ENCODE measurements around the gene ATG101. TPM values are rescaled to one million over a fixed set of nuclear protein-coding genes. Genes with fewer than 3 reads are reported as not detected.

The ATG101 gene
- polyA plus RNA-seq, 1 donor from 2014 or later: 53.9 TPM

DNA sequence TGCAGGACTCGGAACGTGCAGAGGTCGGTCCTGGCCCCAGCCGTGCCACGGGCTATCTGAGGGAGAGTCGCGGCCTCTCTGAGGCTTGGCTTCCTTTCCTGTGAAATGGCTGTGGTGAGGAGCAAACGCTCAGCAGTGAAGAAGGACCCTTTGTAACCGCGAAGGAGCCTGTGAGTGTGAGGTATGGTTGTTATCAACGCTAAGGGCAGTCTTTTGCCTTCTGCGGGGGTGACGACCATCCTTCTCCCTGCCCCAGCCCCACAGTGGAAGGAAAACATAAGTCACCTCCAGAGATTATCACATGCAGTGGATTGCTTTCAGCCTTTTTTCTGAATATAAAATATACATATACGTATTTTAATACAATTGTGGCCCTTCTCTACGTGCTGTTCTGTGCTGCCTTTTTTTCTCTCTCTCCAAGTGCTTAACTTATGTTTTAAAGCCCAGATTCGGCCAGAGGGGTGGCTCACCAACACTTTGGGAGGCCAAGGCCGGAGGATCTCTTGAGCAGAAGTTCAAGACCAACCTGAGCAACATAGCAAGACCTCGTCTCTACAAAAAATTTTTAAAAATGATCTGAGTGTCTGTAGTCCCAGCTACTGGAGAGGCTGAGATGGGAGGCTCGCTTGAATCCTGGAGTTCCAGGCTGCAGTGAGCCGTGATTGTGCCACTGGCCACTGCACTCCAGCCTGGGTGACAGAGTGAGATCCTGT lies 45.6 kb upstream of the ATG101 start:
- no peaks in the 10 kb centered on the region for H3K9me2 ChIP-seq (ENCODE audit: insufficient read depth, low read length)
- H3F3A ChIP-seq (ENCODE audit: insufficient read depth, low read length, poor library complexity, severe bottlenecking): no peaks in the 10 kb centered on the region
- peak overlapping the region; percentile 70 for H3K4me3 ChIP-seq (ENCODE audit: low read length)
- H3K9ac ChIP-seq (ENCODE audit: low read length): peak overlapping the region; percentile 66
- H3K27me3 ChIP-seq (ENCODE audit: insufficient read depth, low read depth, low read length): peaks cover 17% of the 10 kb centered on the region
- no peak overlapping the region for H3K4me2 ChIP-seq (ENCODE audit: low read length)
- no peaks in the 10 kb centered on the region for H3K9me3 ChIP-seq (ENCODE audit: low read length)
- TF ChIP-seq SMC3 (conservative IDR thresholded peaks at IDR 0.05; ENCODE audit: poor library complexity): peak; percentile 34
- TF ChIP-seq POLR2AphosphoS5 (IDR thresholded peaks at IDR 0.05): no peak
- TF ChIP-seq, protein P1, sequence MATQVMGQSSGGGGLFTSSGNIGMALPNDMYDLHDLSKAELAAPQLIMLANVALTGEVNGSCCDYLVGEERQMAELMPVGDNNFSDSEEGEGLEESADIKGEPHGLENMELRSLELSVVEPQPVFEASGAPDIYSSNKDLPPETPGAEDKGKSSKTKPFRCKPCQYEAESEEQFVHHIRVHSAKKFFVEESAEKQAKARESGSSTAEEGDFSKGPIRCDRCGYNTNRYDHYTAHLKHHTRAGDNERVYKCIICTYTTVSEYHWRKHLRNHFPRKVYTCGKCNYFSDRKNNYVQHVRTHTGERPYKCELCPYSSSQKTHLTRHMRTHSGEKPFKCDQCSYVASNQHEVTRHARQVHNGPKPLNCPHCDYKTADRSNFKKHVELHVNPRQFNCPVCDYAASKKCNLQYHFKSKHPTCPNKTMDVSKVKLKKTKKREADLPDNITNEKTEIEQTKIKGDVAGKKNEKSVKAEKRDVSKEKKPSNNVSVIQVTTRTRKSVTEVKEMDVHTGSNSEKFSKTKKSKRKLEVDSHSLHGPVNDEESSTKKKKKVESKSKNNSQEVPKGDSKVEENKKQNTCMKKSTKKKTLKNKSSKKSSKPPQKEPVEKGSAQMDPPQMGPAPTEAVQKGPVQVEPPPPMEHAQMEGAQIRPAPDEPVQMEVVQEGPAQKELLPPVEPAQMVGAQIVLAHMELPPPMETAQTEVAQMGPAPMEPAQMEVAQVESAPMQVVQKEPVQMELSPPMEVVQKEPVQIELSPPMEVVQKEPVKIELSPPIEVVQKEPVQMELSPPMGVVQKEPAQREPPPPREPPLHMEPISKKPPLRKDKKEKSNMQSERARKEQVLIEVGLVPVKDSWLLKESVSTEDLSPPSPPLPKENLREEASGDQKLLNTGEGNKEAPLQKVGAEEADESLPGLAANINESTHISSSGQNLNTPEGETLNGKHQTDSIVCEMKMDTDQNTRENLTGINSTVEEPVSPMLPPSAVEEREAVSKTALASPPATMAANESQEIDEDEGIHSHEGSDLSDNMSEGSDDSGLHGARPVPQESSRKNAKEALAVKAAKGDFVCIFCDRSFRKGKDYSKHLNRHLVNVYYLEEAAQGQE (IDR thresholded peaks at IDR 0.05; ENCODE audit: borderline replicate concordance): no peak
- no peak for TF ChIP-seq TAF1 (IDR thresholded peaks at IDR 0.05; ENCODE audit: low read depth)
- peak; percentile 3 for TF ChIP-seq RAD21 (conservative IDR thresholded peaks at IDR 0.05)
- peak; percentile 7 for TF ChIP-seq MXI1 (conservative IDR thresholded peaks at IDR 0.05; ENCODE audit: poor library complexity, severe bottlenecking)
- peak overlapping the region; percentile 27 for H2AFZ ChIP-seq (ENCODE audit: low read depth, low read length)
- no peaks in the 10 kb centered on the region for H4K20me1 ChIP-seq (ENCODE audit: insufficient read depth)
- H3K36me3 ChIP-seq (ENCODE audit: insufficient read depth, low read length): no peaks in the 10 kb centered on the region
- H3K79me2 ChIP-seq (replicated peaks; ENCODE audit: insufficient read depth, low read length): no peaks in the 10 kb centered on the region
- no peak overlapping the region for H3K27ac ChIP-seq (ENCODE audit: low read length)

DNA sequence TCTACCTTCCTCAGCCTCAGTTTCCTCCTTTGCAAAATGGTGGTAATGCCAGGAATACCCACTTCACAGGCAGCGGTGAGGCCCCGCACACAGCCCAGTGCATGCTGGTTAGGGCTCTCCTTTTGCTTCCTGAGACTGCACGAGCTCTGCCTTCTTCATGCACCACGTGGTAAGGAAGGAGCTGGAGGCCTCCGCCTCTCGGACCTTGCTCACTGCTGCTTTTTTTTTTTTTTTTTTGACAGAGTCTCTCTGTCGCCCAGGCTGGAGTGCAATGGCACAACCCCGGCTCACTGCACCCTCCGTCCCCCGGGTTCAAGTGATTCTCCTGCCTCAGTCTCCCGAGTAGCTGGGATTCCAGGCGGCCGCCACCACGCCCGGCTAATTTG lies 44.9 kb upstream of the ATG101 start:
- Histone ChIP-seq H3F3A (ENCODE audit: insufficient read depth, low read length, poor library complexity, severe bottlenecking) (no peaks in the 10 kb centered on the region), H3K9ac (ENCODE audit: low read length) (no peak overlapping the region), H3K9me3 (ENCODE audit: low read length) (no peaks in the 10 kb centered on the region), H3K79me2 (replicated peaks; ENCODE audit: insufficient read depth, low read length) (no peaks in the 10 kb centered on the region), H3K27ac (ENCODE audit: low read length) (no peak overlapping the region), H3K9me2 (ENCODE audit: insufficient read depth, low read length) (no peaks in the 10 kb centered on the region), H3K27me3 (ENCODE audit: insufficient read depth, low read depth, low read length) (peaks cover 17% of the 10 kb centered on the region), H2AFZ (ENCODE audit: low read depth, low read length) (no peak overlapping the region), H3K4me2 (ENCODE audit: low read length) (no peak overlapping the region), H3K4me3 (ENCODE audit: low read length) (no peak overlapping the region), H4K20me1 (ENCODE audit: insufficient read depth) (no peaks in the 10 kb centered on the region), H3K36me3 (ENCODE audit: insufficient read depth, low read length) (no peaks in the 10 kb centered on the region)
- TF ChIP-seq MXI1 (conservative IDR thresholded peaks at IDR 0.05; ENCODE audit: poor library complexity, severe bottlenecking): no peak
- TF ChIP-seq, protein P2, sequence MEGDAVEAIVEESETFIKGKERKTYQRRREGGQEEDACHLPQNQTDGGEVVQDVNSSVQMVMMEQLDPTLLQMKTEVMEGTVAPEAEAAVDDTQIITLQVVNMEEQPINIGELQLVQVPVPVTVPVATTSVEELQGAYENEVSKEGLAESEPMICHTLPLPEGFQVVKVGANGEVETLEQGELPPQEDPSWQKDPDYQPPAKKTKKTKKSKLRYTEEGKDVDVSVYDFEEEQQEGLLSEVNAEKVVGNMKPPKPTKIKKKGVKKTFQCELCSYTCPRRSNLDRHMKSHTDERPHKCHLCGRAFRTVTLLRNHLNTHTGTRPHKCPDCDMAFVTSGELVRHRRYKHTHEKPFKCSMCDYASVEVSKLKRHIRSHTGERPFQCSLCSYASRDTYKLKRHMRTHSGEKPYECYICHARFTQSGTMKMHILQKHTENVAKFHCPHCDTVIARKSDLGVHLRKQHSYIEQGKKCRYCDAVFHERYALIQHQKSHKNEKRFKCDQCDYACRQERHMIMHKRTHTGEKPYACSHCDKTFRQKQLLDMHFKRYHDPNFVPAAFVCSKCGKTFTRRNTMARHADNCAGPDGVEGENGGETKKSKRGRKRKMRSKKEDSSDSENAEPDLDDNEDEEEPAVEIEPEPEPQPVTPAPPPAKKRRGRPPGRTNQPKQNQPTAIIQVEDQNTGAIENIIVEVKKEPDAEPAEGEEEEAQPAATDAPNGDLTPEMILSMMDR (IDR thresholded peaks at IDR 0.05; ENCODE audit: poor library complexity, severe bottlenecking): no peak
- TF ChIP-seq, protein P1 (IDR thresholded peaks at IDR 0.05; ENCODE audit: borderline replicate concordance): no peak

Data from neural cell (in vitro differentiated cells).